A172 (cell line): Measurements from ENCODE around the gene CD86. TPM values are rescaled to one million over a fixed set of nuclear protein-coding genes. Genes with fewer than 3 reads are reported as not detected.

ENCODE experiments used
- DNase-seq: peaks from one replicate; pipeline ENCODE4 v3.0.0-alpha.2; 2015; ENCODE audit warnings: low spot score
- total RNA-seq: library from RNA; depleted of rRNA; stranded (reverse); fragments of >200 nt; shearing (Covaris generic); gene quantifications from 2 replicates; pipeline ENCODE4 v1.2.3, GENCODE V29; 2014

Gene CD86
- total RNA-seq, 1 experiment from 2014 or later: not detected

- DNase-seq: no peak
These were observed 5.0 kb downstream of the CD86 start for GRCh38 chr3:122060040-122060698.

GRCh38 chr3:122063908-122064307 lies 8.7 kb downstream of the CD86 start:
- no peak for DNase-seq

- no peak for DNase-seq
These were observed 9.2 kb downstream of the CD86 start for GRCh38 chr3:122064326-122064725.

- DNase-seq: no peak
These were observed 11.4 kb downstream of the CD86 start for GRCh38 chr3:122066331-122067213.

- DNase-seq: no peak
These were observed 12.0 kb downstream of the CD86 start for GRCh38 chr3:122067214-122067550.

GRCh38 chr3:122067588-122068240 lies 12.6 kb downstream of the CD86 start:
- DNase-seq: no peak

GRCh38 chr3:122074621-122075265 lies 19.6 kb downstream of the CD86 start:
- DNase-seq: no peak

- DNase-seq: no peak
These were observed 21.5 kb downstream of the CD86 start for GRCh38 chr3:122076491-122077292.

- DNase-seq: no peak
These were observed 22.4 kb downstream of the CD86 start for GRCh38 chr3:122077293-122078234.

GRCh38 chr3:122078235-122078935 lies 23.2 kb downstream of the CD86 start:
- DNase-seq: no peak

GRCh38 chr3:122079524-122080206 lies 24.5 kb downstream of the CD86 start:
- no peak for DNase-seq

- DNase-seq: no peak
These were observed 25.0 kb downstream of the CD86 start for GRCh38 chr3:122080207-122080587.

GRCh38 chr3:122081543-122082247 lies 26.5 kb downstream of the CD86 start:
- DNase-seq: no peak

GRCh38 chr3:122082357-122082756 lies 27.2 kb downstream of the CD86 start:
- DNase-seq: no peak

GRCh38 chr3:122084799-122085198 lies 29.6 kb downstream of the CD86 start:
- no peak for DNase-seq

- DNase-seq: no peak
These were observed 30.5 kb downstream of the CD86 start for GRCh38 chr3:122085673-122086072.

GRCh38 chr3:122088531-122088930 lies 33.4 kb downstream of the CD86 start:
- DNase-seq: no peak

- no peak for DNase-seq
These were observed 36.6 kb downstream of the CD86 start for GRCh38 chr3:122091602-122092295.
